NCI-H748 (cell line): ENCODE data around the gene ABTB2.

Experiments
- DNase-seq: peaks from one replicate; lab custom pipeline; 2025; ENCODE audit not compliant: unreplicated experiment; lab: John Stamatoyannopoulos, UW

ABTB2 gene

GRCh38 chr11:34317666-34318065, 40.1 kb downstream of the ABTB2 start:
- DNase-seq, result no peak

- DNase-seq, result no peak
Observed at GRCh38 chr11:34317036-34317360, 40.8 kb downstream of the ABTB2 start.

GRCh38 chr11:34316347-34317035, 41.3 kb downstream of the ABTB2 start:
- DNase-seq, result no peak

GRCh38 chr11:34315394-34315793, 42.4 kb downstream of the ABTB2 start:
- no peak for DNase-seq

GRCh38 chr11:34314936-34315335, 42.9 kb downstream of the ABTB2 start:
- DNase-seq, result no peak

GRCh38 chr11:34314176-34314575, 43.6 kb downstream of the ABTB2 start:
- DNase-seq, result no peak

- DNase-seq, result no peak
Observed at GRCh38 chr11:34313099-34313517, 44.7 kb downstream of the ABTB2 start.

GRCh38 chr11:34311126-34311525, 46.7 kb downstream of the ABTB2 start:
- no peak for DNase-seq

- no peak for DNase-seq
Observed at GRCh38 chr11:34309965-34310364, 47.8 kb downstream of the ABTB2 start.

GRCh38 chr11:34308913-34309585, 48.8 kb downstream of the ABTB2 start:
- DNase-seq, result no peak

GRCh38 chr11:34308049-34308912, 49.5 kb downstream of the ABTB2 start:
- no peak for DNase-seq

- no peak for DNase-seq
Observed at GRCh38 chr11:34305780-34306179, 52.0 kb downstream of the ABTB2 start.

GRCh38 chr11:34305193-34305592, 52.6 kb downstream of the ABTB2 start:
- no peak for DNase-seq

- no peak for DNase-seq
Observed at GRCh38 chr11:34303028-34303570, 54.7 kb downstream of the ABTB2 start.

- DNase-seq, result no peak
Observed at GRCh38 chr11:34302046-34302921, 55.5 kb downstream of the ABTB2 start.

GRCh38 chr11:34300926-34301295, 56.9 kb downstream of the ABTB2 start:
- DNase-seq, result no peak

- no peak for DNase-seq
Observed at GRCh38 chr11:34300026-34300925, 57.5 kb downstream of the ABTB2 start.

- DNase-seq, result no peak
Observed at GRCh38 chr11:34299284-34299972, 58.4 kb downstream of the ABTB2 start.

GRCh38 chr11:34298871-34299270, 58.9 kb downstream of the ABTB2 start:
- DNase-seq, result no peak
